H1 (cell line): ENCODE data around the gene H1-8. TPM values are rescaled to one million over a fixed set of nuclear protein-coding genes. Genes with fewer than 3 reads are reported as not detected.

Experiments
- CTCF ChIA-PET: fragments of 300-600 bp; sonication (Branson Sonifier 250); formaldehyde crosslinking; loops from one replicate; lab custom pipeline; 2021; ENCODE audit not compliant: partially characterized antibody; lab: Charles Lee
- POLR2A ChIA-PET: fragments of 300-600 bp; sonication (Branson Sonifier 250); formaldehyde crosslinking; loops from one replicate; lab custom pipeline; 2021; ENCODE audit warnings: inconsistent platforms; ENCODE audit not compliant: partially characterized antibody; lab: Charles Lee
- DNase-seq, 2 experiments: peaks; one replicate each; pipeline versions ENCODE4 v3.0.0 to v3.0.0-alpha.2; 2010 to 2022; ENCODE audit warnings: low spot score in 2 of 2, low read depth in 1 of 2, mixed read lengths in 1 of 2
- FAIRE-seq: peaks from 2 replicates; lab custom pipeline; 2011; peaks lifted over from hg19 to GRCh38; lab: Jason Lieb, UNC
- H2AFZ ChIP-seq: 2 replicates; pipeline ENCODE4 v1.8.1; 2012; ENCODE audit warnings: low read length, inconsistent platforms
- H2AK5ac ChIP-seq: 2 replicates; pipeline ENCODE4 v1.6.1; 2013; ENCODE audit warnings: low read depth, low read length
- H2BK120ac ChIP-seq: replicated peaks from 2 replicates; pipeline ENCODE3; 2013; ENCODE audit warnings: low read depth, low read length, inconsistent platforms
- H2BK12ac ChIP-seq: 2 replicates; pipeline ENCODE4 v1.6.1; 2013; ENCODE audit warnings: low read depth, low read length
- H2BK15ac ChIP-seq: 2 replicates; pipeline ENCODE4 v1.6.1; 2013; ENCODE audit warnings: low read length
- H2BK20ac ChIP-seq: 2 replicates; pipeline ENCODE4 v1.6.1; 2013; ENCODE audit warnings: low read length
- H2BK5ac ChIP-seq: 2 replicates; pipeline ENCODE4 v1.6.1; 2013; ENCODE audit warnings: low read depth, low read length
- H3K14ac ChIP-seq: 2 replicates; pipeline ENCODE4 v1.6.1; 2013; ENCODE audit warnings: inconsistent platforms; ENCODE audit not compliant: insufficient read length
- H3K18ac ChIP-seq: 2 replicates; pipeline ENCODE4 v1.6.1; 2013; ENCODE audit warnings: low read length; ENCODE audit errors: extremely low read depth
- H3K23ac ChIP-seq: 2 replicates; pipeline ENCODE4 v1.6.1; 2013; ENCODE audit warnings: inconsistent platforms; ENCODE audit not compliant: insufficient read length
- H3K23me2 ChIP-seq: 2 replicates; pipeline ENCODE4 v1.6.1; 2013; ENCODE audit warnings: low read depth, low read length
- H3K27ac ChIP-seq: 2 replicates; pipeline ENCODE4 v1.6.1; 2011; ENCODE audit warnings: low read depth, low read length, inconsistent platforms
- H3K27me3 ChIP-seq, 4 experiments: replicated peaks in 1 of 4; 1 replicate in 1 of 4; 2 replicates in 3 of 4; pipeline versions ENCODE4 v1.6.1 to v1.8.1; 2011 to 2013; ENCODE audit warnings: low read length in 3 of 4, mild to moderate bottlenecking in 3 of 4, inconsistent platforms in 2 of 4, mixed read lengths in 2 of 4, moderate library complexity in 1 of 4; ENCODE audit not compliant: control insufficient read depth in 3 of 4, insufficient read depth in 3 of 4; ENCODE audit errors: extremely low read depth in 1 of 4
- H3K36me3 ChIP-seq, 4 experiments: 2 replicates each; pipeline versions ENCODE4 v1.6.1 to v1.8.1; 2011 to 2013; ENCODE audit warnings: mild to moderate bottlenecking in 4 of 4, low read length in 3 of 4, moderate library complexity in 2 of 4, control low read depth in 1 of 4, inconsistent platforms in 1 of 4; ENCODE audit not compliant: insufficient read depth in 4 of 4, control insufficient read depth in 2 of 4
- H3K4ac ChIP-seq: replicated peaks from 2 replicates; pipeline ENCODE3; 2013; ENCODE audit warnings: low read length, low read depth, mixed read lengths, inconsistent platforms; ENCODE audit not compliant: insufficient read length
- H3K4me1 ChIP-seq, 4 experiments: replicated peaks in 1 of 4; 1 replicate in 1 of 4; 2 replicates in 3 of 4; pipeline versions ENCODE4 v1.6.1 to v1.8.1; 2011 to 2013; ENCODE audit warnings: low read length in 3 of 4, inconsistent platforms in 2 of 4, mixed read lengths in 1 of 4; ENCODE audit not compliant: insufficient read depth in 4 of 4, control insufficient read depth in 3 of 4
- H3K4me2 ChIP-seq, 2 experiments: 2 replicates each; pipeline versions ENCODE4 v1.6.1 to v1.8.1; 2011 to 2013; ENCODE audit warnings: low read depth in 2 of 2, low read length in 2 of 2, control low read depth in 1 of 2, inconsistent platforms in 1 of 2, mild to moderate bottlenecking in 1 of 2; ENCODE audit not compliant: insufficient read depth in 1 of 2
- H3K4me3 ChIP-seq, 4 experiments: fragments of 200-600, 300-600 bp in 1 of 4; sonication (generic), shearing (Covaris generic), sonication (Bioruptor Twin) in 1 of 4; 2 replicates each; pipeline versions ENCODE4 v1.5.1 to v1.8.1; 2011 to 2016; ENCODE audit warnings: low read length in 4 of 4, low read depth in 3 of 4, control low read depth in 2 of 4, inconsistent platforms in 2 of 4, mild to moderate bottlenecking in 2 of 4, mixed read lengths in 1 of 4, moderate library complexity in 1 of 4; ENCODE audit not compliant: insufficient read depth in 2 of 4; ENCODE audit errors: extremely low read depth in 1 of 4
- H3K56ac ChIP-seq: replicated peaks from 2 replicates; pipeline ENCODE3; 2013; ENCODE audit warnings: low read depth, mild to moderate bottlenecking, mixed read lengths, low read length, inconsistent platforms; ENCODE audit not compliant: insufficient read length
- H3K79me1 ChIP-seq: 2 replicates; pipeline ENCODE4 v1.6.1; 2013; ENCODE audit warnings: low read depth, low read length, control low read depth
- H3K79me2 ChIP-seq, 2 experiments: 2 replicates each; pipeline versions ENCODE4 v1.6.1 to v1.8.1; 2012 to 2013; ENCODE audit warnings: low read length in 2 of 2, mild to moderate bottlenecking in 2 of 2, inconsistent platforms in 1 of 2; ENCODE audit not compliant: insufficient read depth in 2 of 2, control insufficient read depth in 1 of 2
- H3K9ac ChIP-seq, 4 experiments: replicated peaks in 1 of 4; 1 replicate in 1 of 4; 2 replicates in 3 of 4; pipeline versions ENCODE4 v1.6.1 to v1.8.1; 2011 to 2013; ENCODE audit warnings: low read depth in 3 of 4, low read length in 3 of 4, control low read depth in 2 of 4, mild to moderate bottlenecking in 2 of 4, moderate library complexity in 2 of 4, inconsistent platforms in 1 of 4; ENCODE audit errors: extremely low read depth in 1 of 4
- H3K9me3 ChIP-seq, 2 experiments: 2 replicates each; pipeline versions ENCODE4 v1.6.1 to v1.8.1; 2012 to 2013; ENCODE audit warnings: mild to moderate bottlenecking in 2 of 2, moderate library complexity in 2 of 2, control low read depth in 1 of 2, inconsistent platforms in 1 of 2, low read depth in 1 of 2, low read length in 1 of 2, mixed read lengths in 1 of 2; ENCODE audit not compliant: insufficient read depth in 2 of 2
- H4K20me1 ChIP-seq, 2 experiments: replicated peaks in 1 of 2; 2 replicates each; pipeline versions ENCODE3 to v1.8.1; 2011 to 2013; ENCODE audit warnings: inconsistent platforms in 2 of 2, low read length in 2 of 2, mild to moderate bottlenecking in 1 of 2; ENCODE audit not compliant: insufficient read depth in 2 of 2, control insufficient read depth in 1 of 2
- H4K5ac ChIP-seq: 2 replicates; pipeline ENCODE4 v1.6.1; 2013; ENCODE audit warnings: low read length, low read depth, mixed read lengths, inconsistent platforms; ENCODE audit not compliant: insufficient read length
- H4K8ac ChIP-seq: 2 replicates; pipeline ENCODE4 v1.8.0; 2013; ENCODE audit warnings: mild to moderate bottlenecking, moderate library complexity, low read length, inconsistent platforms; ENCODE audit not compliant: insufficient read depth; ENCODE audit errors: extremely low read depth
- H4K91ac ChIP-seq: replicated peaks from 2 replicates; pipeline ENCODE3; 2013; ENCODE audit warnings: low read length, mixed read lengths, inconsistent platforms; ENCODE audit not compliant: insufficient read length
- CREB1 ChIP-seq: IDR thresholded peaks from 2 replicates; pipeline ENCODE4 v1.6.1; 2012; ENCODE audit warnings: inconsistent platforms
- FOSL1 ChIP-seq: IDR thresholded peaks from 2 replicates; pipeline ENCODE4 v1.6.1; 2011; ENCODE audit warnings: mild to moderate bottlenecking, low read depth, low read length, moderate library complexity; ENCODE audit not compliant: insufficient read depth
- HDAC2 ChIP-seq, 2 experiments: fragments of 300-600 bp in 1 of 2; sonication (generic) in 1 of 2; IDR thresholded peaks; 2 replicates each; pipeline ENCODE4 v1.6.1; 2011 to 2012; ENCODE audit warnings: low read depth in 2 of 2, low read length in 2 of 2, mild to moderate bottlenecking in 2 of 2, moderate library complexity in 2 of 2, borderline replicate concordance in 1 of 2, inconsistent platforms in 1 of 2
- JUND ChIP-seq: IDR thresholded peaks from 2 replicates; pipeline ENCODE4 v1.6.1; 2011; ENCODE audit warnings: mild to moderate bottlenecking, improper control_type of control experiment, low read length
- RAD21 ChIP-seq, 2 experiments: IDR thresholded peaks in 1 of 2; conservative IDR thresholded peaks in 1 of 2; 2 replicates each; pipeline ENCODE4 v1.6.1; 2011; ENCODE audit warnings: low read depth in 2 of 2, low read length in 2 of 2, improper control_type of control experiment in 1 of 2, inconsistent platforms in 1 of 2, mild to moderate bottlenecking in 1 of 2, moderate library complexity in 1 of 2
- SRF ChIP-seq: IDR thresholded peaks from 2 replicates; pipeline ENCODE4 v1.6.1; 2011; ENCODE audit warnings: mild to moderate bottlenecking, low read depth, low read length, moderate library complexity
- TBP ChIP-seq: IDR thresholded peaks from 2 replicates; pipeline ENCODE4 v1.6.1; 2011; ENCODE audit warnings: low read depth, low read length, improper control_type of control experiment
- WGBS, 2 experiments: shearing (Covaris generic) in 1 of 2; methylation state at CpG; one replicate each; pipeline versions ENCODE4 v1.1.6 to v1.1.7; 2013 to 2015; ENCODE audit warnings: low lambda C conversion rate in 2 of 2, mixed read lengths in 2 of 2, inconsistent platforms in 1 of 2, low coverage in 1 of 2, missing lambda C conversion rate in 1 of 2; ENCODE audit not compliant: insufficient replicate concordance in 2 of 2, insufficient coverage in 1 of 2, insufficient read length in 1 of 2; ENCODE audit errors: extremely low coverage in 1 of 2, missing lambda C conversion rate in 1 of 2; 5-methylcytosine and 5-hydroxymethylcytosine counted together
- polyA plus RNA-seq, 7 experiments: library from polyadenylated mRNA; depleted of rRNA in 3 of 7; stranded (reverse) in 5 of 7; unstranded in 2 of 7; fragments of >200 nt in 5 of 7; fragments of 200-250 nt in 2 of 7; gene quantifications; 1 replicate in 5 of 7; 2 replicates in 1 of 7; 4 replicates in 1 of 7; pipeline versions ENCODE4 v1.2.1 to v1.2.3, GENCODE V29; 2011 to 2013; ENCODE audit warnings: missing spikeins in 2 of 7, mixed read lengths in 2 of 7
- total RNA-seq: library from RNA; stranded (reverse); fragmentation: NEBNext Ultra II Directional; extraction: Animal tissue kit (Norgen Biotek cat#: 25700); gene quantifications from 2 replicates; pipeline ENCODE4 v1.2.1, GENCODE V29; 2021

H1-8 gene
- total and polyA plus RNA-seq, 2 of the 8 experiments (the other 6 are each of a cell fraction or from before 2014, with no cell fraction given): not detected

- Histone ChIP-seq H4K5ac (no peak overlapping the region), H4K8ac (no peak overlapping the region), H2BK12ac (no peak overlapping the region), H3K23me2 (no peaks in the 10 kb centered on the region), H3K4me1 (no peaks in the 10 kb centered on the region), H3K79me2 (no peaks in the 10 kb centered on the region), H4K91ac (no peak overlapping the region), H3K79me1 (no peaks in the 10 kb centered on the region), H2BK20ac (no peak overlapping the region), H3K4me3 (no peak overlapping the region), H3K18ac (no peak overlapping the region), H2BK5ac (no peak overlapping the region), H2AK5ac (no peak overlapping the region), H2AFZ (no peak overlapping the region), H2BK15ac (no peak overlapping the region), H4K20me1 (peaks cover 0 to 5% of the 10 kb centered on the region in 2 experiments), H2BK120ac (no peak overlapping the region), H3K9ac (no peak overlapping the region), H3K36me3 (peaks cover 3 to 23% (median 11%) of the 10 kb centered on the region in 4 experiments; a peak in 6 of 8 replicates), H3K14ac (no peak overlapping the region), H3K4me2 (no peak overlapping the region), H3K23ac (no peak overlapping the region), H3K27ac (no peak overlapping the region), H3K27me3 (no peaks in the 10 kb centered on the region), H3K56ac (no peak overlapping the region), H3K9me3 (no peaks in the 10 kb centered on the region), H3K4ac (no peak overlapping the region)
- ChIA-PET POLR2A (interaction anchor here (1.4 to 1.7 kb wide), 2 partner anchors 23 to 102 kb away, joined by 4 to 5 read pairs; no protein-coding TSS in a partner anchor), CTCF (interaction anchor here (1.0 to 5.7 kb wide), 5 partner anchors 12 to 146 kb away, joined by 3 to 41 read pairs (median 4); no protein-coding TSS in a partner anchor)
- FAIRE-seq: no peak
- no peak for TF ChIP-seq RAD21 (IDR thresholded peaks at IDR 0.05 in 1 of 2, conservative IDR thresholded peaks at IDR 0.05 in 1 of 2; ENCODE audit: low read depth in 2 of 2, low read length in 2 of 2)
- TF ChIP-seq CREB1: no peak
- TF ChIP-seq SRF: no peak
- no peak for TF ChIP-seq JUND
- TF ChIP-seq HDAC2 (IDR thresholded peaks at IDR 0.05; ENCODE audit: borderline replicate concordance in 1 of 2, low read depth in 2 of 2, low read length in 2 of 2): no peak
- no peak for TF ChIP-seq FOSL1
- no peak for TF ChIP-seq TBP
- 86% methylated on average over 13 of the region's 13 CpGs; no CpG with 5 or more reads in 1 of the 2 experiments for WGBS, 2 experiments
- DNase-seq: no peak
These were observed 39.3 kb upstream of the H1-8 start for GRCh38 chr3:129503471-129504291.
